ENCODE measurements around the gene ZSWIM4.

ZSWIM4 gene

DNA sequence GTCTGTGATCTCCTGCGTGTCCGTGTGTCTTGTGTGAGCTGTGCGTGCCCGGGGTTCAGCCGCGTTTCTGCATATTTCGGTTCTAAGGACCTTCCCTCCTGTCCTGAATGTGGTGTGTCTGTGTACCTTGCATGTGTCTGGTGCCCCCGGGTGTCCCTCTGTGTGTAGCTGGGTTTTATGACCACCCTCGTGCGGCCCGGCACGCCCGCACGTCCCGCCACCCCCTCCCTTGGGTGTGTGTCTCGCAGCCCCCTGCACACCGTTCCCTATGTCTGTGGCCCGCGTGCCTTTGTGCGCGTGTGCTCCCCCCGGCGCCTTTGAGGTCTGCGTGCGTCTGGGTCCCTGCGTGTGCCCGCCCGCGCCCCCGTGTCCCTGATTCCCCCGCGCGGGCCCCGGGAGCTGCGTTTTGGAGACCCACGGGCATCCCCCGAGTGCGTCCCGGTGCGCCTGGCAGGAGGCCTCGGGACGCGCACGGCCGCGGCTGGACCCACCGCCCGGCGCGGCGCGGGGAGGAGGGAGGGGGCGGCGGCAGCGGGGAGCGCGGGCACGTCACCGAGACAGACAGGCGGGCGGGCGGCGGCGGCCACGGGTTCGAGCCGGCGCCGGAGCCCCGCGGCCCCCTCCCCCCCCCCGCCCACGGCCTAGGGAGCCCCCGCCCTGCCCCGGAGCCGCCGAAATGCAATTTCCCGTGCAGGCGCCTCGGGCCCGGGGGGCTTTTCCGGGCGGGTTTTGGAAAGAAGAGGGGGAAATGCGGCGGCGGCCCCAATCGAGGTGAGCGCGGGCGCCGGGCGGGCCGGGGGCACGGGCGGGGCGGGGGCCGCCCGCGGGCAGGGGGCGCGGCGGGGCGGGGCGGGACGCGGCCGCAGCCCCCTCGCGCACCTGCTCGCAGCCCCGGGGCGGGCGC, 69.7 kb downstream of the ZSWIM4 start:
- Histone ChIP-seq H3K9me3 (ENCODE audit: insufficient read depth, low read depth, low read length) (no peaks in the 10 kb centered on the region), H3K9ac (ENCODE audit: low read depth, low read length) (no peak overlapping the region), H3K27me3 (ENCODE audit: insufficient read depth, low read length) (peaks cover 79% of the 10 kb centered on the region), H3K4me1 (ENCODE audit: insufficient read depth, low read length) (peaks cover 3% of the 10 kb centered on the region; the same call in 1 of the 2 replicates), H3K36me3 (ENCODE audit: insufficient read depth, low read depth, low read length) (no peaks in the 10 kb centered on the region), H3K27ac (ENCODE audit: low read length) (no peak overlapping the region), H3K4me3 (ENCODE audit: low read length) (no peak overlapping the region)

DNA sequence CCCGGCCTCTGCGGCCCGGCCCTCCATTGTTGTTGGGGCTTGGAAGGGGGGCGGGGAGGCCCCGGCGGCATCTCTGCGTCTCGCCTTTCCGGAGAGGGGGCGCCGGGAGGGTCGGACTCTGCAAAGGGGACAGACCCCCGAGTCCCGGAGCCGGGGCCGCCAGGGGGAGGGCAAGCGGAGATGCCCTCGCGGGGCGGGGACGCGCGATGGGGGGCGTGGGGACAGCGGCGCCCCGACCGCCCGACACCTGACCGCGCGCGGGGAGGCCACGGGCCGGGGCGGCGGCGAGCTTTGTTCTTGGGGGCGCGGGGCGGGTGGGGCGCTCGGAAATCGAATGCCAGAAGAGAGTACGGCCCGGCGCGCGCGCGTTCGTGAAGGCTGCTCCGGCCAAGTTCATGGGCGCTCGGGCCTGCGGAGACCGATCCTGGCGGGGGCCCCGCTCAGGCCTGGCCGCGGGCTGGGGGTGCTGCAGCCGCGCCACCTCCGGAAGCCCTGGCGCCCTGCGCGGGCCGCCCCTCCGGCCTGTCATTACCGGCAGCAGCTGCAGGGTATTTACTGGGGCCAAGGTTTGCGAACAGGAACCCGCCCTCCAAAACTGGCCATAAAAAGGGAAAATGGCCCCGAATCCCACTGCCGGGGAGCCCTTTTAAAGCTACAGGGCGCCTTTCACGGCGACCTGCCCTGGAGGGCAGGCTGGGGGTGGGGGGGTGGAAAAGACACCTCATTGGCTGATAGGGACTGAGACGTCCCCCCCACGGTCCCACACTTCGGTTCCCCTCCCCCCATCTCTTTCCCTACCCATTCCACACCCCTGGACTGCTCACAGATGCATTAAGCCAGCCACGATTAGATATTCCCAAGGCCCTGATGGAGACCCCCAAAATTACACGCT, 70.6 kb downstream of the ZSWIM4 start:
- H3K4me1 ChIP-seq (ENCODE audit: insufficient read depth, low read length) = peaks cover 3% of the 10 kb centered on the region; the same call in 1 of the 2 replicates
- H3K4me3 ChIP-seq (ENCODE audit: low read length) = peak overlapping the region; percentile 51; the same call in 1 of the 2 replicates
- H3K27ac ChIP-seq (ENCODE audit: low read length) = no peak overlapping the region
- H3K9ac ChIP-seq (ENCODE audit: low read depth, low read length) = no peak overlapping the region
- peaks cover 83% of the 10 kb centered on the region for H3K27me3 ChIP-seq (ENCODE audit: insufficient read depth, low read length)
- H3K36me3 ChIP-seq (ENCODE audit: insufficient read depth, low read depth, low read length) = no peaks in the 10 kb centered on the region
- H3K9me3 ChIP-seq (ENCODE audit: insufficient read depth, low read depth, low read length) = no peaks in the 10 kb centered on the region

DNA sequence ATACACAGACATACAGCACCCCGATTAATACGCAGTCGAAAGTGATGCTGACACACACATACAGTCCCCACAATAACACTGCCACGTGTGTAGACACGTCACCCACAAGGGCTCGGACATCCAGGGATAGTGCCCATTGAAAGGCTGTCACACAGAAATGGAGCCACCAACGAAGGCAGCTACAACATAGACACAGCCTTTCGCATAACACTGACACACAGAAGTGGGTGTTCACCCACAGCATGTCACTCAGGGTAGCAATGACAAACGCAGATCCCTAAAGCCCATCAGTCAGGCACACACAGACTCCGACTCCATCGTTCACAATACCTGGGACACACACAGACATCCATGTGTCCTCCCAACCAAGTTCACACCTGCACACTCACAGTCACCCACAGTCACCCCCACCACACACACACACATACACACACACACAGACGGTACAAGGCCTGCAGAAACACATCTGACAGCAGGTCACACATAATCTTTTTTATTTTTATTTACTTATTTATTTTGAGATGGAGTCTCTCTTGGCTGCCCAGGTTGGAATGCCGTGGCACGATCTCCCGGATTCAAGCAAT, 71.3 kb downstream of the ZSWIM4 start:
- H3K9me3 ChIP-seq (ENCODE audit: insufficient read depth, low read depth, low read length) = no peaks in the 10 kb centered on the region
- peaks cover 3% of the 10 kb centered on the region; the same call in 1 of the 2 replicates for H3K4me1 ChIP-seq (ENCODE audit: insufficient read depth, low read length)
- peaks cover 83% of the 10 kb centered on the region for H3K27me3 ChIP-seq (ENCODE audit: insufficient read depth, low read length)
- H3K4me3 ChIP-seq (ENCODE audit: low read length) = peak overlapping the region; percentile 51; the same call in 1 of the 2 replicates
- H3K9ac ChIP-seq (ENCODE audit: low read depth, low read length) = no peak overlapping the region
- H3K27ac ChIP-seq (ENCODE audit: low read length) = no peak overlapping the region
- H3K36me3 ChIP-seq (ENCODE audit: insufficient read depth, low read depth, low read length) = no peaks in the 10 kb centered on the region

DNA sequence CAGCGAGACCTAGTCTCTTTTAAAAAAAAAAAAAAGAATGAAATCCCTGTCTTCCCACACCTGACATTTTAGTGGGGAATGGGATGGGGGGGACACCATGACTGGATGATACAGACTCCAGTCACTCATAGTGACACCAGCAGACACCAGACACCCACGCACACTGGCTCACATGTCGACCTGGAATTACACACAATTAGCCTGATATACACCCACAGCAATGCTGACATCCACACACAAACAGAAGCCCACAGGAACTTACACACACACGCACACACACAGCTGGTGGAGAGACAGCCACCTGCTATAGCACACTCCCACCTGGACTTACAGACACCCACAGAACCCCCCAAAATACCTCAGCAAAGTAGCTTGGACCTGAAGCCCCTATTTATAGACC, 73.4 kb downstream of the ZSWIM4 start:
- Histone ChIP-seq H3K27me3 (ENCODE audit: insufficient read depth, low read length) (peaks cover 93% of the 10 kb centered on the region), H3K4me1 (ENCODE audit: insufficient read depth, low read length) (no peaks in the 10 kb centered on the region), H3K27ac (ENCODE audit: low read length) (no peak overlapping the region)

DNA sequence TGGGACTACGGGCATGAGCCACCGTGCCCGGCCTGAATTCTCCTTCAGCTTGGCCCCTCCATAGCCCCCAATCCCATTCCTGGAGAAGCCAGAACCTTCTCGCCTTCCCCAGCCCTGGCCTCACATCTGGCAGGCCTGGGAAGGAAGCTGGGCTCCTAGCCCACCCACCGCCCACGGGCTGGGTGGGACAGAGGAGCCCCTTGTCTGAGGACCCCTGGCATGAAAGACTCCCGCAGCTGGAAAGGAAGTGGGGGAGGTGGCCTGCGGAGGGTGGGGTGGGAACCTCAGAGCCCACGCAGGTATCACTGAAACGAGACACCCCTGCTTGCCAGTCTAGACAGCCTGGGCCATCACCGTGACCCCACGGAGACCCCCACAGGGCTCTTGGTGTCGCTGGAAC, 74.0 kb downstream of the ZSWIM4 start:
- Histone ChIP-seq H3K9me3 (ENCODE audit: insufficient read depth, low read depth, low read length) (no peaks in the 10 kb centered on the region), H3K4me3 (ENCODE audit: low read length) (no peak overlapping the region), H3K9ac (ENCODE audit: low read depth, low read length) (no peak overlapping the region), H3K27ac (ENCODE audit: low read length) (no peak overlapping the region), H3K36me3 (ENCODE audit: insufficient read depth, low read depth, low read length) (no peaks in the 10 kb centered on the region), H3K4me1 (ENCODE audit: insufficient read depth, low read length) (0 out of 2 replicates have a peak, but pooled peaks cover 2% of the 10 kb centered on the region), H3K27me3 (ENCODE audit: insufficient read depth, low read length) (peaks cover 93% of the 10 kb centered on the region)

More for the DNA sequence above, 73.4 kb downstream of the ZSWIM4 start:
- Histone ChIP-seq H3K4me3 (ENCODE audit: low read length) (no peak overlapping the region), H3K9ac (ENCODE audit: low read depth, low read length) (no peak overlapping the region), H3K9me3 (ENCODE audit: insufficient read depth, low read depth, low read length) (no peaks in the 10 kb centered on the region), H3K36me3 (ENCODE audit: insufficient read depth, low read depth, low read length) (no peaks in the 10 kb centered on the region)

DNA sequence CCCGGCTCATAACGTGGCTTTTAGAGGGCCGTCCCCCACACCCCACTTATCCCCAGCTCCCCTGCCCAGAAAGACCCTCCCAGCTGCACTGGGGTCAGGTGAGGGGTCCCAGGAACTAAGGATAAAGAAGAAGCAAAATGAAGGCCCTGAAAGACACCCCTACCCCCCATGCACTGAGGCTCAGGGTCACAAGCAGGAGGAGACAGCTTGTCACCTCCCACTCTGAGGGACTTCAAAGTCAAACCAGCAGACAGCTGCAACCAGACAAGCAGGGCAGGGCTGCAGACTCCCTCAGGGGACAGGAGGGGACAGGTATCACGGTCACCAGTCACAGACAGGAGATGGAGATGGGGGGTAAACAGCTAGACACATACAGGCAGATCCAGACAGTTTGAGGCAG, 75.6 kb downstream of the ZSWIM4 start:
- peaks cover 97% of the 10 kb centered on the region for H3K27me3 ChIP-seq (ENCODE audit: insufficient read depth, low read length)
- H3K36me3 ChIP-seq (ENCODE audit: insufficient read depth, low read depth, low read length) = no peaks in the 10 kb centered on the region
- H3K9ac ChIP-seq (ENCODE audit: low read depth, low read length) = no peak overlapping the region
- H3K4me1 ChIP-seq (ENCODE audit: insufficient read depth, low read length) = 0 out of 2 replicates have a peak, but pooled peaks cover 3% of the 10 kb centered on the region
- no peak overlapping the region for H3K4me3 ChIP-seq (ENCODE audit: low read length)
- H3K27ac ChIP-seq (ENCODE audit: low read length) = no peak overlapping the region
- H3K9me3 ChIP-seq (ENCODE audit: insufficient read depth, low read depth, low read length) = no peaks in the 10 kb centered on the region

DNA sequence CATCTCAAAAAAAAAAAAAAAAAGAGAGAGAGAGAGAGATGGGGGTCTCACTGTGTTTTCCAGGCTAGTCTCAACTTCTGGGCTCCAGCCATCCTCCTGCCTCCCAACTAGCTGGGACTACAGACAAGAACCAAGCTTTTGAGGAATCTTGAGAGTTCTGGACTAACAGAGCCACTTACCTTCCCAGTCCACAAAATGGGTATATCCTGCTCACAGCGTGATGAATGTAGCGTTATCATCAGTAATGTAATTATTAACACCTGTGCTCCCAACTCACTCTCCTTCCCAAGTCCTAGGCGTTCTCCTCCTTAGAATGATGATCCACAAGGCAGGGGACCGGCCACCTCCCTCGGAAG, 77.1 kb downstream of the ZSWIM4 start:
- Histone ChIP-seq H3K27me3 (ENCODE audit: insufficient read depth, low read length) (peaks cover 96% of the 10 kb centered on the region), H3K4me3 (ENCODE audit: low read length) (peak overlapping the region; percentile 43; the same call in 1 of the 2 replicates), H3K27ac (ENCODE audit: low read length) (no peak overlapping the region)

DNA sequence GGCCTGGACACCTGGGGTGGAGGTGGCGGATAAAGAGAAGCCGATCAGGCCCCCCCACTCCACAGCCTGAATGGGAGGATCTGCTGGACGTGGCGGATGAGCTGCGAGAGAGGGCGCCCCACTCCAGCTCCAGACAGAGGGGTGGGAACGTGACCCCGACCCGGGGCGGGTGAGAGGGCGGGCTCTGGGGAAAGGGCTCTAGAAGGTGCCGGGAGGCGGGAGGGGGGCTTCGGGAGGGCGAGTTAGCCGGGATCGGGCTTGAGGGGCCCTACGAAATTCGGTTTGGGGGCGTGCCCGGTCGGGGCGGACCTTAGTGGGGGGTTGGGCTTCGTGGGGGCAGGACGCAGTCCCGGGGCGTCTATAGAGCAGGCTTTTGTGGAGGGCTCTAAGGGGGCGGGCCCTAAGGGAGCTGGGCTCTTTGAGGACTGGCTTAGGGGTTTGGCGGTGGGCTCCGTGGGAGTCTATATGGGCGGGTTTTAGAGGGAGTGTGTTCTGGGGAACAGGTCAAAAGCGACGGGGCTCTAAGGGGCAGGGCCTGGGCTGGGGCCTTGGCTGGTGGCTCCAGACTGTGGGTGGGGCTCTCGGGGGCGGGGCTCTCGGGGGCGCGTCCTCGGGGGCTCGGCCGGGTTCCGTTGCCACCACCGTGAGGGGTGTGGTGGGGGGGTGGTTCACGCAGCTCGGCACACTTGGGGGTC, 77.6 kb downstream of the ZSWIM4 start:
- no peak overlapping the region for H3K27ac ChIP-seq (ENCODE audit: low read length)
- no peak overlapping the region for H3K9ac ChIP-seq (ENCODE audit: low read depth, low read length)
- 0 out of 2 replicates have a peak, but pooled peaks cover 3% of the 10 kb centered on the region for H3K4me1 ChIP-seq (ENCODE audit: insufficient read depth, low read length)
- H3K36me3 ChIP-seq (ENCODE audit: insufficient read depth, low read depth, low read length) = no peaks in the 10 kb centered on the region
- peaks cover 95% of the 10 kb centered on the region for H3K27me3 ChIP-seq (ENCODE audit: insufficient read depth, low read length)
- no peaks in the 10 kb centered on the region for H3K9me3 ChIP-seq (ENCODE audit: insufficient read depth, low read depth, low read length)
- peak overlapping the region; percentile 43; the same call in 1 of the 2 replicates for H3K4me3 ChIP-seq (ENCODE audit: low read length)

More for the DNA sequence above, 77.1 kb downstream of the ZSWIM4 start:
- 0 out of 2 replicates have a peak, but pooled peaks cover 3% of the 10 kb centered on the region for H3K4me1 ChIP-seq (ENCODE audit: insufficient read depth, low read length)
- no peak overlapping the region for H3K9ac ChIP-seq (ENCODE audit: low read depth, low read length)
- H3K36me3 ChIP-seq (ENCODE audit: insufficient read depth, low read depth, low read length) = no peaks in the 10 kb centered on the region
- H3K9me3 ChIP-seq (ENCODE audit: insufficient read depth, low read depth, low read length) = no peaks in the 10 kb centered on the region

DNA sequence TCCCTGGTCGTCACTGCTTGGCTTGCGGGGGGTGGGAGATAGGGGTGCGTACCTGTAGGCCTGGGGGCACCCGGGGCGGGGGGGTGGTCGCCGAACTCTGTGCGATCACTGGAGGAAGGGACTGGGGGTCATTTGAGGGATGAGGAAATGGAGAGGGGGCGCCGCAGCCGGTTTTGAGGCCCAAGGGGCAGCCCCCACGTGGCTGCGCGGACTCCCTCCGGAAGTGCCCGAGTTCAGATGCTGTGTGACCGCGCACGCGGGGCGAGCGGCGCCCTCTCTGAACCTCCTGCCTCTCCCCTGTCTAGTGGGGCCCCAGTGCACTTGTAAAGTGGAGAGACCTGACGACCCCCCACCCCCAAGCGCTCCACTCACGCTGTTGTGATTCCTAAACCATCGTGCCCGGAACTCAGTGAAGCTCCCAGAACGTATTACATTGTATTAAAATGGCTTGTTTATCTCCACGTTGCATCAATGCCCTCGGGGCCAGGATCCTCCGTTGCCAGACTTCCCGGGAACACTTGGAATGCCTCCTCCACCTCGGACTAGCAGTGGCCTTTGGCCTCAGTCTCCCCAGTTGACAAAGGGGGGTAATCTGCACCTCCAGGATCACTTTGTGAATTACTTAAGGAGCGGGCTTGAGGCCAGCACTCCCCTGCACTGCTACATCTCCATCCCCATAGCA, 78.7 kb downstream of the ZSWIM4 start:
- no peaks in the 10 kb centered on the region for H3K36me3 ChIP-seq (ENCODE audit: insufficient read depth, low read depth, low read length)
- H3K4me3 ChIP-seq (ENCODE audit: low read length) = no peak overlapping the region; the same call in 1 of the 2 replicates
- peaks cover 84% of the 10 kb centered on the region for H3K27me3 ChIP-seq (ENCODE audit: insufficient read depth, low read length)
- no peaks in the 10 kb centered on the region for H3K9me3 ChIP-seq (ENCODE audit: insufficient read depth, low read depth, low read length)
- H3K27ac ChIP-seq (ENCODE audit: low read length) = no peak overlapping the region
- no peak overlapping the region for H3K9ac ChIP-seq (ENCODE audit: low read depth, low read length)
- H3K4me1 ChIP-seq (ENCODE audit: insufficient read depth, low read length) = 0 out of 2 replicates have a peak, but pooled peaks cover 3% of the 10 kb centered on the region

DNA sequence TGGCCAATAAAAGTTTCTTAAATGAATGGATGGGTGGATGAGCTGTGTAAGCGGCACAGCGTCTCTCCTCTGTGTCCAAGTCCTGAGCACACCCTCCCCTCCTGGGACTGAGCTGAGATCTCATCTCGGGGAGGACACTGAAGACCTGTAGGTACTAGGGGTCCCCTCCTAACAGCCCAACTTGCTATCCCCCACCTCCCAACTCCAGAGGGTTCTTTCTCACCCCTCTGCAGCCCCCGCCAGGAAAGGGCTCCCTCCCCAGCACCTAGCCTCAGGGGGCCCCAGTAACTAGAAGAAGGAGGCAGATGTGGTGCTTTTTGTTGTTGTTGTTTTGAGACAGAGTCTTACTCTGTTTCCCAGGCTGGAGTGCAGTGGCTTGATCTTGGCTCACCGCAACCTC, 80.6 kb downstream of the ZSWIM4 start:
- no peak overlapping the region for H3K9ac ChIP-seq (ENCODE audit: low read depth, low read length)
- no peak overlapping the region for H3K4me3 ChIP-seq (ENCODE audit: low read length)
- H3K27ac ChIP-seq (ENCODE audit: low read length) = no peak overlapping the region
- H3K36me3 ChIP-seq (ENCODE audit: insufficient read depth, low read depth, low read length) = no peaks in the 10 kb centered on the region
- peaks cover 8% of the 10 kb centered on the region for H3K4me1 ChIP-seq (ENCODE audit: insufficient read depth, low read length)
- H3K27me3 ChIP-seq (ENCODE audit: insufficient read depth, low read length) = peaks cover 74% of the 10 kb centered on the region
- no peaks in the 10 kb centered on the region for H3K9me3 ChIP-seq (ENCODE audit: insufficient read depth, low read depth, low read length)
